HG03095 (cell line): ENCODE results near the gene PPOX.
A peak's percentile ranks its signal among the peaks of the same experiment; 100 is the strongest.

Experiments
- ATAC-seq: cut with Tn5 transposase; IDR thresholded peaks from one replicate; pipeline ENCODE4 v1.9.1; 2021; ENCODE audit warnings: moderate library complexity; ENCODE audit not compliant: unreplicated experiment

Gene PPOX

GRCh38 chr1:161197560-161198193 lies 31.5 kb downstream of the PPOX start:
- no peak for ATAC-seq

GRCh38 chr1:161198194-161198896 lies 32.1 kb downstream of the PPOX start:
- no peak for ATAC-seq

- ATAC-seq, result no peak
Observed at GRCh38 chr1:161198897-161199431, 32.7 kb downstream of the PPOX start, which contains the start of gene ADAMTS4. Gene ADAMTS4 (minus strand): TSS chr1:161199054. CDS start chr1:161198627, 427 bp downstream.

- ATAC-seq, result no peak
Observed at GRCh38 chr1:161199506-161200139, 33.4 kb downstream of the PPOX start.

- ATAC-seq, result no peak
Observed at GRCh38 chr1:161200421-161200991, 34.3 kb downstream of the PPOX start.

GRCh38 chr1:161200992-161201835 lies 35.0 kb downstream of the PPOX start:
- no peak for ATAC-seq

- peak; percentile 92 for ATAC-seq
Observed at GRCh38 chr1:161201836-161202712, 35.8 kb downstream of the PPOX start, which contains the start of gene NDUFS2. Gene NDUFS2 (plus strand): TSS chr1:161202367. CDS start chr1:161202386, 19 bp downstream.

- ATAC-seq, result no peak
Observed at GRCh38 chr1:161206411-161207140, 40.4 kb downstream of the PPOX start.

GRCh38 chr1:161207173-161207572 lies 40.9 kb downstream of the PPOX start:
- ATAC-seq, result no peak

GRCh38 chr1:161209790-161210409 lies 43.7 kb downstream of the PPOX start:
- ATAC-seq, result peak; percentile 59

GRCh38 chr1:161214369-161214768 lies 48.1 kb downstream of the PPOX start:
- ATAC-seq, result no peak

GRCh38 chr1:161215076-161215475 lies 48.9 kb downstream of the PPOX start, which contains the start of gene FCER1G:
Gene FCER1G (plus strand): TSS chr1:161215295. CDS start chr1:161215322, 27 bp downstream.
- no peak for ATAC-seq

- ATAC-seq, result peak; percentile 92
Observed at GRCh38 chr1:161216945-161217712, 50.9 kb downstream of the PPOX start.

- ATAC-seq, result no peak
Observed at GRCh38 chr1:161217831-161218230, 51.6 kb downstream of the PPOX start.

- no peak for ATAC-seq
Observed at GRCh38 chr1:161218301-161219077, 52.3 kb downstream of the PPOX start.

- ATAC-seq, result no peak
Observed at GRCh38 chr1:161219078-161219892, 53.1 kb downstream of the PPOX start.
